Endometrium (tissue), 2 donors: Measurements from ENCODE around the gene HSDL1.

ENCODE experiments used
- FAIRE-seq: peaks from 2 replicates; lab custom pipeline; 2012; peaks lifted over from hg19 to GRCh38; lab: Jason Lieb, UNC
- donor health status: control.
- donor health status: control.

Gene HSDL1

DNA sequence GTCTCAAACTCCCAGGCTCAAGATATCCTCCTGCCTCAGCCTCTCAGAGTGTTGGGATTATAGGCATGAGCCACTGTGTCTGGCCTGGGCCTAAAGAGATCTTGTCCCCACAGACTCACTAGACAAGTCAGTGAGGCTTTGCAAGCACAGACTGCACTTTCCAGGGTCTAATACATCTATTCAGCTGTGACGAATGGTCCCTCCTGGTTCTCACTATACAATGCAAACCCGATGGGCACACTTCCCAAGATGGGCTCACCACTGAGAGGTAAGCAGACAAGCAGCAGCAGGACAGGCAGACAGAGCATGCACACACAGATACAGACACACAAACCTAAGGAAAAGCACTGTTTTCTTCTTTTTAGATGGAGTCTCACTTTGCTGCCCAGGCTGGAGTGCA lies 37.1 kb downstream of the HSDL1 start:
- no peak for FAIRE-seq

DNA sequence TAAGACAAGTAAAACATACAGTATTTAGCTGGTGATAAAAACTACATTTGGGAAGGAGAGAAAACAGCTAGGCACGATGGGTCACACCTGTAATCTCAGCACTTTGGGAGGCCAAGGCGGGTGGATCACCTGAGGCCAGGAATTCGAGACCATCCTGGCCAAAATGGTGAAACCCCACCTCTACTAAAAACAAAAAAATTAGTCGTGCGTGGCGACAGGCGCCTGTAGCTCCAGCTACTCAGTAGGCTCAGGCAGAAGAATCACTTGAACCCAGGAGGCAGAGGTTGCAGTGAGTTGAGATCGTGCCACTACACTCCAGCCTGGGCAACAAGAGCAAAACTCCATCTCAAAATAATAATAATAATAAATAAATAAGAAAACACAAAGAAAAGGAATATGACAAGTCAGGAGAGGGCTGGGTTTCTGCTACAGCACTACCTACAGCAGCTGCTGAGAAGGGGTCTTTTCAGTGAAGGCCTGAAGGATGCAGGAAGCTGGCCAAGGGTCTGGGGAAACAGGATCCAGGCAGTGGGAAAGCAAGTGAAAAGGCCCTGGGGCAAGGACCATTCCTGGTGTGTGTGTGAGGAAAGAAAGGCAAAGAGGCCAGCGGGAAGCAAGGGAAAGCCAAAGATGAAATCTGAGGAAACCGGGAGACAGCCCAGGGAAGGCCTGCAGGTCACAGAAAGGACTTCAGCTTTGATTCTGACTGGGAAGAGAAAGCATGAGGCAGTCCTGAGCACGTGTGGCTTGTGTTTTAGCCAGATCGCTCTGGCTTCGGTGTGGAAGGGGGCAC lies 38.8 kb downstream of the HSDL1 start:
- FAIRE-seq, result no peak

- FAIRE-seq, result no peak
Measured at GRCh38 chr16:84105301-84105815, 39.6 kb downstream of the HSDL1 start.

DNA sequence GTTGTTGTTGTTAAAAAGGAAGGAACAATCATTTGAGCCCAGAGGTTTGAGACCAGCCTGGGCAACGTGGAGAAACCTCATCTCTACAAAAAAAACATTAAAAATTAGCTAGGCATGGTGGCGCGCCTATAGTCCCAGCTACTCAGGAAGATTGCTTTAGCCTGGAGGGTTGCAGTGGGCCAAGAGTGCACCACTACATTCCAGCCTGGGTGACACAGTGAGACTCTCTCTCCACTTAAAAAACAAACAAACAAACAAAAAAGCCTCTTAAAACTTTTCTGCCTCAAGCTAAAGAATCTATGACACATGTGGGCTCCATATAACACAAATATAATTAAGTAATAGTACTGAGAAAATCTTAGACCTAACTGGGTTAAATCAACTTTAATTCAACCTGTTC lies 40.7 kb downstream of the HSDL1 start:
- FAIRE-seq, result no peak

DNA sequence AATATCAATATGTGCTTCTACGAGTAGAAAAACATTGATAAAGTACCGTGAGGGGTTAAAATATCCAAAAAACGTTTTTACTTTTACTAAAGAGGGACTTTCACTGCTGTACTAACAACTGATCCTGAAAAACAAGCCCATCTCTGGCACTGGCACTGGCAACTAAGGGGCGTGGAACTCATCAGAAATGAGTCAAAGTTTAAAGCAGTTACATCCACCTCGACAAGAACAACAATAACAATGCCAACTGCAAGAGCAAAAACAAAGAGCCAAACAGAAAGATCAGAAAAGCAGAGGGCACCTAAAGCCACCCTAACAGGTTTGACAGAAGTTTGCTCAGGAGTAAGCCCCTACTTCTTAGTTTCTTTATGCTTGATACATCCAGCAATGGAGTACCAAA lies 41.3 kb downstream of the HSDL1 start:
- FAIRE-seq, result no peak

DNA sequence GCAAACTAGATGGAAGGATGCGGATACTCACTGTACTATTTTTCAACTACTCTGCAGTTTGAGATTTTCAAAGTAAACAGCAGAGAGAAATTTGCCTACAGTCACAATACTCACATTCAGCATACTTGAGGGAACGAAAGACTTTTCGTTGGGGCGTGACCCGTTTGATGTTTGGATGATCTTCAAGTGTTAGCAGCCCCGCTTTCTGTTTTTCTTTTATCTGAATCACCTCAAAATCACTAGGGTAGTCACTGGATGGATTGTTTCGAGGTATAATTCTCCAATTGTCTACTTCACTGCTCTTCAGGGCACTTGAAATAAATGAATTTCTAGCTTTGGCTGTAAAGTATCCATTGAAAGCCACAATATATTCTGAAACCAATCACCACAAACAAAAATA lies 46.0 kb downstream of the HSDL1 start:
- FAIRE-seq, result no peak

- FAIRE-seq, result no peak
Measured at GRCh38 chr16:84096447-84097005, 48.5 kb downstream of the HSDL1 start.

- no peak for FAIRE-seq
Measured at GRCh38 chr16:84095466-84095865, 49.5 kb downstream of the HSDL1 start.

- FAIRE-seq, result no peak
Measured at GRCh38 chr16:84093879-84094270, 51.1 kb downstream of the HSDL1 start.

GRCh38 chr16:84093120-84093878 lies 51.7 kb downstream of the HSDL1 start:
- no peak for FAIRE-seq

- no peak for FAIRE-seq
Measured at GRCh38 chr16:84091460-84091859, 53.5 kb downstream of the HSDL1 start.

- FAIRE-seq, result no peak
Measured at GRCh38 chr16:84090211-84090610, 54.8 kb downstream of the HSDL1 start.

GRCh38 chr16:84088695-84089395 lies 56.1 kb downstream of the HSDL1 start:
- no peak for FAIRE-seq

GRCh38 chr16:84087466-84088151 lies 57.4 kb downstream of the HSDL1 start:
- no peak for FAIRE-seq

GRCh38 chr16:84087001-84087400 lies 58.0 kb downstream of the HSDL1 start:
- no peak for FAIRE-seq

GRCh38 chr16:84086341-84086740 lies 58.6 kb downstream of the HSDL1 start:
- FAIRE-seq, result no peak

DNA sequence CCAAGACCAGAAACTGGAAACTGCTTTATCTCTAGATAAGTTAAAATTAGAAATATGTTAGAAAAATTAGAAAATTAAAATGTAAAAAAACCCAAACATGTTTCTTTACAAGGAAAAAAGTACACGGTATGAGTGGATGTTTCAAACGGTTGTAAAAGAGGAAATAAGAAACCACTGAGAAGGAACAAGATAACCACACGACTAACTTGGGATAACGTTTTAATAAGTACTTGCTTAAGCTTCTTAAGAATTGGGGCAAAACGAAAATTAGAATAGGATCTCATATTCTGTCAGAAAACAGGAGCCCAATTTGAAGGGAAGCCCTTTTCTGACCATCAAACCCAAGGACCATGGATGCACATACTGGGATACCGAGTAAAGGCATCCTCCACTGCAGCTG lies 59.2 kb downstream of the HSDL1 start:
- FAIRE-seq, result no peak

GRCh38 chr16:84085271-84085667 lies 59.7 kb downstream of the HSDL1 start:
- no peak for FAIRE-seq

GRCh38 chr16:84084570-84085270 lies 60.3 kb downstream of the HSDL1 start:
- no peak for FAIRE-seq

DNA sequence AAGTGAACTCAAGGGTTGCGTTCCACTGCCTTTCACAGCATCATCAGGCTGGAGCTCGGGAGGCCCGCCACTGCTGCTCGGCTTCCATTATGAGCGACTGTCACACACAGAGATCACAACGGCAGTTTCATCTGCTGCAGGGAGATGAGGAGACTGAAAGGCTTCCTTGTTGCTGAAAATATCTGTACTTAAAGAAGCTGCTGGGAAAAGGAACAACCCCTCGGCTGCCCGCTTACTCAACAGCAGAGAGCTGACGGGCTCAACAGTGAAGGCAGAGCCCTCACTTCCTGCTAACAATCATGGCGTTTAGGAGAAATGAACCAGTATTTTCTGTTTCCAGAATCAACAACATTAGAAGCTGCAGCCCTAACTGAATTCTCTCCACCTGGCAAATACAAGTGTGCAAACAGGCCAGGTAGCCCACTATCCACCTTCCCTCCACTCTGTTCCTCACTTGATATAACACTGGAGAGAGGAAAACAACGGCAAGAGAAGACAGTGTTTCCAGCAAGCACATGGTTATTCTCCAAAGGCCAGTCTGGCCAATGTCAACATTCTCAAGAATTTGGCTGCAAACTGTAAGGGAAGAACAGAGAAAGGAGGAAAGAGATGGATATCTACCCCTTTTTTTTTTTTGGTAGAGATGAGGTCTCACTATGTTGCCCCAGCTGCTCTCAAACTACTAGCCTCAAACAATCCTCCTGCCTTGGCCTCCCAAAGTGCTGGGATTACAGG lies 62.0 kb downstream of the HSDL1 start:
- FAIRE-seq, result no peak

- FAIRE-seq, result no peak
Measured at GRCh38 chr16:84082110-84082509, 62.9 kb downstream of the HSDL1 start.
